NK-92 (cell line): Measurements from ENCODE around the gene PROCA1.

Experiments used
- DNase-seq: peaks from one replicate; lab custom pipeline; 2025; ENCODE audit not compliant: unreplicated experiment; lab: John Stamatoyannopoulos, UW

Gene PROCA1

GRCh38 chr17:28710861-28711722 is 596 bp downstream of the PROCA1 start:
- no peak for DNase-seq

- no peak for DNase-seq
These were observed 4.4 kb downstream of the PROCA1 start for GRCh38 chr17:28707339-28707720.

GRCh38 chr17:28706471-28707338 is 5.0 kb downstream of the PROCA1 start:
- DNase-seq: no peak

DNA sequence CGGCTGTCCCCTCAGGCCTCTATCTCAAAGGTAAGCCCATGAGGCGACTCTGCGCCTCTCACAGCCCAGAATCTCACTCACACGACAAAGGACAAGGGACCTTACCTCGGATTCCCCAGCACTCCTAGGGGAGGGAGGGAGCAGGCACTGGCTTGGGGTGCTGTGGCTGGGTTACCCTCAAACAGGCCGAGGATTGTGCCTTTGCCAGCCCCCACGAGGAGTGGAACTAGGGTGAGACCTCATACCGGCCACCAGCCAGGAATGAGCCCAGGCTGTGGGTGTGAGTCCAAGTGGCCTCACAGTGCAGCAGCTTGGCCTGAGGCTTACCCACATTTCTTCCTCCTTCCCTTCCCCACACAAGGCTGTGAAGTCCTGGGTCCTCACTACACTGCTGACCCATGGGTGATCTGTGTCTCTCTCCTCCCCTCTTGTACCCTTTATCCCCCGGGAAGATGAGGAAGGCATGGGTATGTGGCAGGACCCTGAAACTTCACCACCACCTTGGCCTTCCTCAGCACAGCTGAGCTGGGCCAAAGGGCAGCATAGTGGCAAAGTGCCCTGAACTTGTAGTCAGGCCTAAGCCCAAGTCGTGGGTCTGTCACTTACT is 5.9 kb downstream of the PROCA1 start:
- no peak for DNase-seq

DNA sequence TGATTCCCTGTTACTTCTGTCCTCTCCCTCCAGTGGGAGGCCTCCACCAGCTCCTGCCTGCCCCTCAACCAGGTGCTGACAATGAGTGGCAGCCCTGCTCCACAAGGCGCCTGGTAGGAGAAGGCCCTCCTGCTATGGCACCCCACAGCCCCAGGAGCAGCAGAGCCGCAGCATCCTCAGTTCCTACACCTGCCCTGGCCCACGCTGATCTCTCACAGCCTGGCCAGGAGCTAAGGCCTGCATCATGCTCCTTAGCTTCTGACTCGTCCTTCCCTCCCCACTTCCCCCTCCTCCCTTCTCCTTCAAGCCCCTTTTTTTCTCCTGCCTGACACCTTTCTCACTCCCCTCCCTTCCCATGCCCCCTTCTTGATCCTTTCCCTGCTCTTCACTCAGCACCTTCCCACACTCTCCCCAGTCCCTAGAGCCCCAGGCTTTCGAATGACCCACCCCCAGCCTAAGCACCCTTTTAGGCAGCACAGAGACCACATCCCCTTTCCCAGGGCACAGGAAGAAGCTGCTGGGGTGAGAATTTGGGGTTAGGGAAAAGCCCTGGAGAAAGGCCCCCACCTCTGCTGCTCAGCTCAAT is 6.5 kb downstream of the PROCA1 start:
- no peak for DNase-seq

- no peak for DNase-seq
These were observed 7.3 kb downstream of the PROCA1 start for GRCh38 chr17:28704219-28704858.

DNA sequence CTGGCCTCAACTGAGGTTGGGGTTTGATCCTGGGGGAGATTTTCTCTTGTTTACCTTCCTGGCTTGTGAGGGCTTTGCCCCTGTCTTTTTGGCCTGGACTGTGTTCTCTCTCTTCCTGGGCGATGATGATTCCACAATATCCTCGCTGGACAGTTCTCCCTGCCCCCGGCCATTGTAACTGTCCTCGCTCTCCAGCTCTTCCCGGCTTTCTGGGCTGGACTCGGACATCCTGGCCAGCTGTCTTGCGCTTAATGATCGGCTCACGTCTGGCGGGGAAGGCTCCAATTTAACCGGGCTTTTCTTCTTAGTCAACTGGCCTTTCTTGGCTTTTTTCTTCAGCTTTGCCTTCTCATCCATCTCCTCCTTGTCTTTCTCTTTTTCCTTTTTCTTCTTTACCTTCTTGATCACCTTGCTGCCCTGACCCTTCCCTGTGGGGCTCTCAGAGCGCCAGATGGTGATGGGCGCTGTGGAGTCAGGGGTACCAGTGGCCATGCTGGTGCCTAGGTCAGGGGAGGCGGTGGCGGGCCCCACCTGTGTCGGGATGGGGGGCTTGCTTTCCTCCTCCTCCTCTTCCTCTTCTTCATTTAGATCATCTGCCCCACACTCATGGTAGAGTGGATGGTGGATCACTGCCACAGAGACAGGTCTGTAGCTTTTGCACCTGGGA is 8.0 kb downstream of the PROCA1 start:
- DNase-seq: no peak

GRCh38 chr17:28702752-28703150 is 8.9 kb downstream of the PROCA1 start:
- DNase-seq: no peak

DNA sequence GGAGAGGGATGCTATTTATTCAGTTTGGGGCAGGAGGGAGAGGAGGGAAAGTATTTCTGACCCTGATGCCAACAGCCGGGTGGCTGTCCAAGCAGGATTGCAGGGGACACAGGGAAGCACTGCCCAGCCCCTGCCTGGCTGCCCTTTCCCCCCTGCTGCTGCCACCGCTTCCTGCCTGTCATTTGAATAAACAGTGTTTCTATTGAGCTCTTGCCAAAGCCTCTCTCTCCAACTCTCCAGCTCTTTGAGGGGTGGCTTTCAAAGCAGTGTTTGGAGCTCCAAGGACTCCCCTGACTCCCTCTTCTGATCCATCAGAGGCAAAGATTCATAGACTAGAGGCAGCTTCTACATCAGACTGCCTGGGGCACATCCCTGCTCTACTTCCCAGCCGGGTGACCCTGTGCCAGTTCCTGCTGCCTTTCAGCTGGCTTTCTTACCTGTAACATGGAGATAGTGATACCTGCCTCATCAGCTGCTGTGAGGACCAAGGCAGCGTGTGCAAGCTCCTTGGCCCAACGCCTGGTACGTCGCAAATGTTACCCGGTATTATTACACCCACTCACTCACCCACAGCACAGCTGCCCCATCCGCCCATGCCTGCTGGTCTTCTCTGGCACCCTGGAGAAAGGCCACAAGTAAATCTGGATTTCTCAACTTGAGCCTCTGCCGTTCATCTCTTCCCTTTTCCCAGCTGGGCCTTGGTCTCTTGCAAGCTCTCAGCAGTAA is 9.5 kb downstream of the PROCA1 start:
- no peak for DNase-seq

DNA sequence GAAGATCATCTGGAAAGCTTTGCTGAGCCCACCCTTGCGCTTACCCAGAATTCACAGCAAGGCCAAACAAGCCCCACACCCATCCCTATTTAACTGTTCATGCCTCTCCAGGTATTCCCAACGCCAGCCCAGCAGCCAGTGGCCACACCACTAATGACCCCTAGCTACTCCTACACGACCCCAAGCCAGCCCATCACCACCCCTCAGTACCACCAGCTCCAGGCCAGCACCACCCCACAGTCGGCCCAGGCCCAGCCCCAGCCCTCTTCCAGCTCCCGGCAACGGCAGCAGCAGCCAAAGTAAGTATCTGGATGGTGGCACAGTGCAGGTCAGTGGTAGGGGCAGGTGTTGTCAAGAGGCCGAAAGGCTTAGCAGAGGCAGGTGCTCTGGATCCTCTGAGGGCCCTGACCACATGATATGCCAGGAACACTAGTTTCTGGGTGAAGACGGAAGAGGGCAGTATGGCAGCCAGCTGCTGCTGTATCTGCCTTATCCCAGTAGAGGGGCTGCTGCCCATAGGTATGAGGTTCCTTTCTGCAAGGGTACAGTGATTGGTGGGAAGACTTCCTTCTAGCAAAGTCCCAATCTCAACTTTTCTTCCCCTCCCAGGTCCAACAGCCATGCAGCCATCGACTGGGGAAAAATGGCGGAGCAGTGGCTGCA is 10.7 kb downstream of the PROCA1 start:
- DNase-seq: no peak

DNA sequence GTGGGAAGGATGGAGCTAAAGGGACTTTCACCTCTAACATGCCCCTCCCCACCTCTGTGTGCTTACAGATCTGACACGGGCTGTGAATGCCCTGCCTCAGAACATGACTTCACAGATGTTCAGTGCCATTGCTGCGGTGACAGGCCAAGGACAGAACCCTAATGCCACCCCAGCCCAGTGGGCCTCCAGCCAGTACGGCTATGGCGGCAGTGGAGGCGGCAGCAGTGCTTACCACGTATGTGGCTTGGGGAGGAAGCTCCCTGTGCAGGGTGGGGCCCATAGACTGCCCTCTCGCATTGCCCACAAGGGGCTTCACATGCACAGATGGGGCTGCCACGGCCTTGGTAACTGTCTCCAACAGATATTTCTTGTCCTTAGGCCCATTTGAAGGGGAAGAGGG is 11.4 kb downstream of the PROCA1 start:
- no peak for DNase-seq

GRCh38 chr17:28698253-28698941 is 13.3 kb downstream of the PROCA1 start:
- no peak for DNase-seq

- no peak for DNase-seq
These were observed 17.8 kb downstream of the PROCA1 start for GRCh38 chr17:28693869-28694268.

DNA sequence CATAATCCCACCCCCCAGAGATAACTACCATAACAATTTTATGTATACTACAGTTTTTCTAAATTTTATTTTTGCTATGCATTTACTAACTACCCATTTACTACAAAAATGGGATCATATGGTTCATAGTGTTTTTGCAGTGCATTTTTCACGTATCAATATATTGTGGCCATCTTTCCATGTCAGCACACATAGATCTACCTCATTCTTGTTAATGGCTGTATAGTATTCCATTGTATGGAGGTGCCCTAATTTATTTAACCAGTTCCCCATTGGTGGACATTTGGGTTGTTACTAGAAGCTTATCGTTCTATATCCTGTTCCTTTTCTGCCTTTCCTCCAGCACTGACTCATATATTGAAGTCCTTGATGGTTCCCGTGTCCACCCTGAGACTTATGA is 22.7 kb downstream of the PROCA1 start:
- DNase-seq: no peak

DNA sequence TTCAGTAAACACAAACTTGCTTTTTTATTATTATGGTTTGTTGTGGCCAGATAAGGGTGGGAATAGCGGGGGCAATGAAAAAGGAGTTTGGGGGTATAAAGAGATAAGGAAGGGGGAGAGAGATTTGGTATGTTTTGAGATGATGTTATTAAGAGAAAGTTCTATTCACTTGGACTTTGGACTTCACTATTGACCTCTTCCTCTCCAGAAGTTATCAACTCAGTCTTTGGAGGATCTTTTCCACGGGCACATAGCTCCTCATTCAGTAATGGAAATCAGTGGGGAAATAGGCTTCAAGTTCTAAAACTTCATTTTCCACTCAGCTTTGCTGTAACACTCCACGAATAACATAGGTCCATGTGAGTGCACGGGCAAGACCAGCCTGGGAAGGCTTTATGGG is 23.2 kb downstream of the PROCA1 start:
- no peak for DNase-seq

DNA sequence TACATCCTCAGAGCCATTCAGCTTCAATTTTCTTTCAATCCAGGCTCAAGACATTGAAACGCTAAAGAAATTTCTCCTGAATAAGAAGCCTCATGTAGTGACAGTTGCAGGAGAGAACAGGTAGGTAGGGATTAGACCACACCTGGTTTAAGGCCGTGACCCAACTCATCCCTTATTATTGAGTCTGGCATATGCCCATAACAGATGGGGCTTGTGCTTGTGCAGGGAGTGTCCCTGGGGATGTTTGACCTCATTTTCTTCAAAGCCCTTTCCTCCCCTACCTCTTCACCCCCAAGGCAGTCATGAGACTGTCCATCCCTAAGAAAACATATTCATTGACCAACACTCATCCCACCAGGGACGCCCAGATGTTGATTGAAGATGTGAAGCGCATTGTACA is 25.4 kb downstream of the PROCA1 start:
- no peak for DNase-seq

GRCh38 chr17:28685366-28685765 is 26.3 kb downstream of the PROCA1 start:
- no peak for DNase-seq

- no peak for DNase-seq
These were observed 26.7 kb downstream of the PROCA1 start for GRCh38 chr17:28684963-28685362.

GRCh38 chr17:28682655-28683054 is 29.0 kb downstream of the PROCA1 start:
- DNase-seq: no peak
